Endothelial cell (in vitro differentiated cells): ENCODE measurements around the gene HCFC1R1. TPM values are rescaled to one million over a fixed set of nuclear protein-coding genes. Genes with fewer than 3 reads are reported as not detected.
A peak's percentile ranks its signal among the peaks of the same experiment; 100 is the strongest.

Source experiments
- DNase-seq: peaks from one replicate; pipeline ENCODE4 v3.0.0; 2021; ENCODE audit warnings: low spot score
- H3K27ac Mint-ChIP-seq: one replicate; pipeline ENCODE4 v1.8.0; 2021; ENCODE audit warnings: mixed read lengths, inconsistent platforms; ENCODE audit not compliant: unreplicated experiment
- H3K27me3 Mint-ChIP-seq: one replicate; pipeline ENCODE4 v1.8.0; 2021; ENCODE audit warnings: mild to moderate bottlenecking, moderate library complexity, mixed read lengths, inconsistent platforms; ENCODE audit not compliant: unreplicated experiment
- H3K36me3 Mint-ChIP-seq: one replicate; pipeline ENCODE4 v1.8.0; 2021; ENCODE audit warnings: mild to moderate bottlenecking, low read depth, mixed read lengths, inconsistent platforms; ENCODE audit not compliant: unreplicated experiment
- H3K4me1 Mint-ChIP-seq: one replicate; pipeline ENCODE4 v1.8.0; 2021; ENCODE audit warnings: mild to moderate bottlenecking, mixed read lengths, inconsistent platforms; ENCODE audit not compliant: unreplicated experiment
- H3K4me3 Mint-ChIP-seq: one replicate; pipeline ENCODE4 v1.8.0; 2021; ENCODE audit warnings: mild to moderate bottlenecking, mixed read lengths, inconsistent platforms; ENCODE audit not compliant: unreplicated experiment
- H3K9me3 Mint-ChIP-seq: one replicate; pipeline ENCODE4 v1.8.0; 2021; ENCODE audit warnings: mixed read lengths, inconsistent platforms; ENCODE audit not compliant: unreplicated experiment
- total RNA-seq: library from RNA; stranded (reverse); fragmentation: NEBNext Ultra II Directional; extraction: Animal tissue kit (Norgen Biotek cat#: 25700); gene quantifications from one replicate; pipeline ENCODE4 v1.2.1, GENCODE V29; 2021; ENCODE audit not compliant: unreplicated experiment
- TF ChIP-seq, protein P1 (sequence below): fragments of 200-600 bp; sonication (generic); IDR thresholded peaks from one replicate; pipeline ENCODE4 v1.5.0; 2021; ENCODE audit warnings: antibody characterized with exemption; ENCODE audit not compliant: unreplicated experiment

HCFC1R1 gene
- total RNA-seq, 1 donor from 2014 or later = 28.7 TPM

DNA sequence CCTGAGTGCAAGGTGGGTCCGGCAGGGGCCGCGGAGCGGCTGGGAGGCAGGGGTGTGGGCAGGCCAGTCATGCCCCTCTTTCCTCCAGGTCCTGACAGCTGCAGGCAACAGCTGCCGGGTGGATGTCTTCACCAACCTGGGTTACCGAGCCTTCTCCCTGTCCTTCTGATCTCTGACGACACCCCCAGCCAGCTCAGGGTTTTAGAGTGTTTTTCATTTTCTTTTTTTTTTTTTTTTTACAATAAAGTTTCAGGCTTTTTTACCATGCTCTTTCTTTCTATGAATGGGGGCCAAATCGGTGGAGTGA is 3.7 kb upstream of the HCFC1R1 start:
- Mint-ChIP-seq H3K9me3 (no peaks in the 10 kb centered on the region), H3K4me1 (peaks cover 11% of the 10 kb centered on the region), H3K27ac (no peak overlapping the region), H3K27me3 (peaks cover 18% of the 10 kb centered on the region), H3K36me3 (peaks cover 6% of the 10 kb centered on the region), H3K4me3 (no peak overlapping the region)
- TF ChIP-seq, protein P1, sequence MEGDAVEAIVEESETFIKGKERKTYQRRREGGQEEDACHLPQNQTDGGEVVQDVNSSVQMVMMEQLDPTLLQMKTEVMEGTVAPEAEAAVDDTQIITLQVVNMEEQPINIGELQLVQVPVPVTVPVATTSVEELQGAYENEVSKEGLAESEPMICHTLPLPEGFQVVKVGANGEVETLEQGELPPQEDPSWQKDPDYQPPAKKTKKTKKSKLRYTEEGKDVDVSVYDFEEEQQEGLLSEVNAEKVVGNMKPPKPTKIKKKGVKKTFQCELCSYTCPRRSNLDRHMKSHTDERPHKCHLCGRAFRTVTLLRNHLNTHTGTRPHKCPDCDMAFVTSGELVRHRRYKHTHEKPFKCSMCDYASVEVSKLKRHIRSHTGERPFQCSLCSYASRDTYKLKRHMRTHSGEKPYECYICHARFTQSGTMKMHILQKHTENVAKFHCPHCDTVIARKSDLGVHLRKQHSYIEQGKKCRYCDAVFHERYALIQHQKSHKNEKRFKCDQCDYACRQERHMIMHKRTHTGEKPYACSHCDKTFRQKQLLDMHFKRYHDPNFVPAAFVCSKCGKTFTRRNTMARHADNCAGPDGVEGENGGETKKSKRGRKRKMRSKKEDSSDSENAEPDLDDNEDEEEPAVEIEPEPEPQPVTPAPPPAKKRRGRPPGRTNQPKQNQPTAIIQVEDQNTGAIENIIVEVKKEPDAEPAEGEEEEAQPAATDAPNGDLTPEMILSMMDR = no peak
- DNase-seq = no peak

DNA sequence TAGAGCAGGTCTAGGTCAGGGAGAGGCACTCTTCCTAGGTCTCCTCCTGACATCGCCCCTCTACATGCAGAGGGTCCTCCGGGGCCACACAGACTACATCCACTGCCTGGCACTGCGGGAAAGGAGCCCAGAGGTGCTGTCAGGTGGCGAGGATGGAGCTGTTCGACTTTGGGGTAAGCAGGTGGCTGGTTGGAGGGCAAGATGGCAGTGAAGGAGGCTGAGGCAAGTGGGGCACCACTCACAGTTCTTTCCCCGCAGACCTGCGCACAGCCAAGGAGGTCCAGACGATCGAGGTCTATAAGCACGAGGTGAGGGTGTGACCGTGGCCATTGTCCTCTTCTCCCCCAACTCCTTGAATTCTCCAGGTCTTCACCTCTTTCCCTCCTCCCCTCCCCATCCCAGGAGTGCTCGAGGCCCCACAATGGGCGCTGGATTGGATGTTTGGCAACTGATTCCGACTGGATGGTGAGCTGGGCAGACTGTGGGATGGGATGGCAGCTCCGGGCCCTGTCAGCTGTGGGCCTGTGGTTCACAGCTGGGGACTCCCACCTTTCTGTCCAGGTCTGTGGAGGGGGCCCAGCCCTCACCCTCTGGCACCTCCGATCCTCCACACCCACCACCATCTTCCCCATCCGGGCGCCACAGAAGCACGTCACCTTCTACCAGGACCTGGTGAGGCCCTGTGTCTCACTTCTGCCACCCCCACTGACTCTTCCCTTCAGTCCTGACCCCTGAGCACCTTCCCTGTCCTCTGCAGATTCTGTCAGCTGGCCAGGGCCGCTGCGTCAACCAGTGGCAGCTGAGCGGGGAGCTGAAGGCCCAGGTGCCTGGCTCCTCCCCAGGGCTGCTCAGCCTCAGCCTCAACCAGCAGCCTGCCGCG is 3.1 kb upstream of the HCFC1R1 start:
- Mint-ChIP-seq H3K36me3 (peaks cover 6% of the 10 kb centered on the region), H3K27ac (no peak overlapping the region), H3K4me3 (peak overlapping the region; percentile 51), H3K27me3 (peaks cover 17% of the 10 kb centered on the region), H3K4me1 (peaks cover 17% of the 10 kb centered on the region), H3K9me3 (no peaks in the 10 kb centered on the region)
- no peak for DNase-seq
- TF ChIP-seq, protein P1 = no peak

DNA sequence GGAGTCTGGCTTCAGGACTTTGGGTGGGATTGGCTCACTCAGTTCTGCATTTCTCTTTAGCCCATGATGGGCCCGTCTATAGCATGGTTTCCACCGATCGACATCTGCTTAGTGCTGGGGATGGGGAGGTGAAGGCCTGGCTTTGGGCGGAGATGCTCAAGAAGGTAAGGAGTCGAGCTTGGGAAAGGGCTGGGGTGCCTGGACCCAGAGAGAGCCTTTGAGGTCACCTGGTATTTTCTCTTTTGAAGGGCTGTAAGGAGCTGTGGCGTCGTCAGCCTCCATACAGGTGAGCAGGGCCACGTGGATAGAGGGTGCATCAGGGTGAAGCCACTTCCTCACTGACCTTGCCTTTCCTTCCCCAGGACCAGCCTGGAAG is 2.2 kb upstream of the HCFC1R1 start:
- Mint-ChIP-seq H3K27me3 (peaks cover 23% of the 10 kb centered on the region), H3K36me3 (peaks cover 6% of the 10 kb centered on the region), H3K4me3 (no peak overlapping the region), H3K9me3 (no peaks in the 10 kb centered on the region), H3K27ac (no peak overlapping the region), H3K4me1 (peaks cover 22% of the 10 kb centered on the region)
- DNase-seq = no peak
- TF ChIP-seq, protein P1 = no peak

DNA sequence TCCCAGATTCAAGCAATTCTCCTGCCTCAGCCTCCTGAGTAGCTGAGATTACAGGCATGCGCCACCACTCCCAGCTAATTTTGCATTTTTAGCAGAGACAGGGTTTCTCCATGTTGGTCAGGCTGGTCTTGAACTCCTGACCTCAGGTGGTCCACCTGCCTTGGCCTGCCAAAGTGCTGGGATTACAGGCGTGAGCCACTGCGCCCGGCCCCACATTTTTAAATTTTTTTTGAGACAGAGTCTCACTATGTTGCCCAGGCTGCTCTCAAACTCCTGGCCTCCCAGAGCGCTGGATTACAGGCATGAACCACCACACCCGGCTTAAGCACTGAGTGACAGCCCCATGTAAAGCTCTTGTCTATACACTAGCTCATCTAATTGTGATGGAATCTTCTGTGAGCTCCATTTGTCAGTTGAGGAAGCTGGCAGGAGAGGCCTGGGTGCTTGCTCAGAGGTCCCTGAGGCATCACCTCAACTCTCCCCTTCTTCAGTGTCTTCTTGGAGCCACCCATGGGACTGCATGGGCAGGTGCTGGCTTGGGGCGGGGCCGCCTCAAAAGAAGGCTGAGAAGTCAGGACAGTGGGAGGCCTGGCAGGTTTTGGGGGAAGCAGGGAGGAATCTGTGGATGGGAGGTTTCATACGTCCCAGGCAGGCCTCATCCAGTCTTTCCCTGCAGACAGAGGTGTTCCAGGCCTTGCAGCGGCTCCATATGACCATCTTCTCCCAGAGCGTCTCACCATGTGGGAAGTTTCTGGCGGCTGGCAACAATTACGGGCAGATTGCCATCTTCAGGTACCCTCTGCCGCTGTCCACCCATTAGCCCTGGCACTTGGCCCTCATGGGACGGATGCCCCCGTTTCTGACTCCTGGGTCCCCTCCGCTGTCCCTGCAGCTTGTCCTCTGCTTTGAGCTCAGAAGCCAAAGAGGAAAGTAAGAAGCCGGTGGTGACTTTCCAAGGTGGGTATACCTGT is 1.6 kb upstream of the HCFC1R1 start:
- peaks cover 6% of the 10 kb centered on the region for H3K36me3 Mint-ChIP-seq
- no peak overlapping the region for H3K27ac Mint-ChIP-seq

More for the DNA sequence above, 1.6 kb upstream of the HCFC1R1 start:
- peak overlapping the region; percentile 15 for H3K4me3 Mint-ChIP-seq
- H3K27me3 Mint-ChIP-seq = peaks cover 22% of the 10 kb centered on the region
- no peak for DNase-seq
- TF ChIP-seq, protein P1 = no peak
- H3K4me1 Mint-ChIP-seq = peaks cover 22% of the 10 kb centered on the region
- H3K9me3 Mint-ChIP-seq = no peaks in the 10 kb centered on the region
